IPS DF 19.7 (cell line): Measurements from ENCODE around the gene P3H1.
"Not testable (repeated sequence)": the region's sequence is repeated elsewhere in the genome, so short reads cannot be mapped to it uniquely, and the experiment has no call there.

Source experiments
- DNase-seq: peaks from one replicate; pipeline ENCODE4 v3.0.0-alpha.2; 2013; ENCODE audit warnings: low read depth, low spot score

P3H1 gene

GRCh38 chr1:42766741-42767509 is at the start of gene P3H1, which contains the start of gene C1orf50:
Gene P3H1, minus strand, starts transcription at chr1:42767028. Its CDS starts 57 bp downstream, at chr1:42766971.
Gene C1orf50, plus strand, starts transcription at chr1:42767249. Its CDS starts 63 bp downstream, at chr1:42767312.
- DNase-seq = peak; percentile 96

- DNase-seq = no peak
Observed at GRCh38 chr1:42815941-42816584, 49.2 kb upstream of the P3H1 start.

GRCh38 chr1:42814815-42815214 is 48.0 kb upstream of the P3H1 start:
- not testable (repeated sequence) for DNase-seq

GRCh38 chr1:42807056-42807668 is 40.3 kb upstream of the P3H1 start:
- no peak for DNase-seq

- DNase-seq = no peak
Observed at GRCh38 chr1:42806593-42806992, 39.8 kb upstream of the P3H1 start.

- no peak for DNase-seq
Observed at GRCh38 chr1:42806171-42806570, 39.3 kb upstream of the P3H1 start.

GRCh38 chr1:42801832-42802473 is 35.1 kb upstream of the P3H1 start:
- no peak for DNase-seq

- no peak for DNase-seq
Observed at GRCh38 chr1:42797979-42798378, 31.2 kb upstream of the P3H1 start.

- no peak for DNase-seq
Observed at GRCh38 chr1:42797414-42797813, 30.6 kb upstream of the P3H1 start.

GRCh38 chr1:42793824-42794223 is 27.0 kb upstream of the P3H1 start:
- DNase-seq = no peak

GRCh38 chr1:42788021-42788420 is 21.2 kb upstream of the P3H1 start:
- DNase-seq = no peak

- DNase-seq = no peak
Observed at GRCh38 chr1:42786097-42786496, 19.3 kb upstream of the P3H1 start.

GRCh38 chr1:42784946-42785693 is 18.3 kb upstream of the P3H1 start, which contains the start of gene TMEM269:
Gene TMEM269, plus strand, starts transcription at chr1:42784991. Its CDS starts 4,903 bp downstream, at chr1:42789894.
- no peak for DNase-seq

GRCh38 chr1:42784547-42784945 is 17.7 kb upstream of the P3H1 start:
- no peak for DNase-seq

GRCh38 chr1:42783092-42783491 is 16.3 kb upstream of the P3H1 start:
- DNase-seq = no peak

GRCh38 chr1:42780176-42780575 is 13.3 kb upstream of the P3H1 start:
- DNase-seq = no peak

GRCh38 chr1:42779725-42780124 is 12.9 kb upstream of the P3H1 start:
- DNase-seq = no peak

- DNase-seq = no peak
Observed at GRCh38 chr1:42777852-42778251, 11.0 kb upstream of the P3H1 start.

- no peak for DNase-seq
Observed at GRCh38 chr1:42776502-42776901, 9.7 kb upstream of the P3H1 start.

GRCh38 chr1:42774928-42775526 is 8.2 kb upstream of the P3H1 start:
- no peak for DNase-seq

- no peak for DNase-seq
Observed at GRCh38 chr1:42773420-42773819, 6.6 kb upstream of the P3H1 start.
